Measurements from ENCODE around the gene BTBD3. TPM values are rescaled to one million over a fixed set of nuclear protein-coding genes. Genes with fewer than 3 reads are reported as not detected.
A peak's percentile ranks its signal among the peaks of the same experiment; 100 is the strongest.

The BTBD3 gene
- 16.5 and 17.3 TPM in 2 replicates for total RNA-seq

GRCh38 chr20:11917663-11918062 is at the start of gene BTBD3:
Gene BTBD3, plus strand, starts transcription at chr20:11917893. Its CDS starts 383 bp downstream, at chr20:11918276.
- no peak within 1 kb of the TSS for H3K4me3 Mint-ChIP-seq
- no peak within 1 kb of the TSS for H3K27ac Mint-ChIP-seq
- H3K4me1 Mint-ChIP-seq (ENCODE audit: low read depth) = peaks cover under 1% of the 10 kb centered on the region
- intact Hi-C loops (cut with micrococcal nuclease) = no loop called here
- no peaks in the 10 kb centered on the region for H3K36me3 Mint-ChIP-seq (ENCODE audit: low read depth)
- DNase-seq (ENCODE audit: low spot score) = no peak
- H3K27me3 Mint-ChIP-seq (ENCODE audit: insufficient read depth) = no peaks in the 10 kb centered on the region
- no peaks in the 10 kb centered on the region for H3K9me3 Mint-ChIP-seq

- Mint-ChIP-seq H3K27me3 (ENCODE audit: insufficient read depth) (peaks cover 2% of the 10 kb centered on the region), H3K27ac (no peak overlapping the region), H3K4me1 (ENCODE audit: low read depth) (no peaks in the 10 kb centered on the region), H3K9me3 (no peaks in the 10 kb centered on the region), H3K4me3 (no peak overlapping the region), H3K36me3 (ENCODE audit: low read depth) (no peaks in the 10 kb centered on the region)
- intact Hi-C loops (cut with micrococcal nuclease) = no loop called here
- DNase-seq (ENCODE audit: low spot score) = no peak
Observed at GRCh38 chr20:11869641-11870040, 48.1 kb upstream of the BTBD3 start.

- no peaks in the 10 kb centered on the region for H3K4me1 Mint-ChIP-seq (ENCODE audit: low read depth)
- H3K27ac Mint-ChIP-seq = no peak overlapping the region
- intact Hi-C loops (cut with micrococcal nuclease) = no loop called here
- H3K27me3 Mint-ChIP-seq (ENCODE audit: insufficient read depth) = peaks cover 2% of the 10 kb centered on the region
- no peak for DNase-seq (ENCODE audit: low spot score)
- no peaks in the 10 kb centered on the region for H3K9me3 Mint-ChIP-seq
- H3K4me3 Mint-ChIP-seq = no peak overlapping the region
- no peaks in the 10 kb centered on the region for H3K36me3 Mint-ChIP-seq (ENCODE audit: low read depth)
Observed at GRCh38 chr20:11870411-11870810, 47.3 kb upstream of the BTBD3 start.

GRCh38 chr20:11876555-11876954 is 41.1 kb upstream of the BTBD3 start:
- Mint-ChIP-seq H3K36me3 (ENCODE audit: low read depth) (no peaks in the 10 kb centered on the region), H3K27ac (no peak overlapping the region), H3K4me1 (ENCODE audit: low read depth) (no peaks in the 10 kb centered on the region), H3K27me3 (ENCODE audit: insufficient read depth) (no peaks in the 10 kb centered on the region), H3K4me3 (no peak overlapping the region), H3K9me3 (no peaks in the 10 kb centered on the region)
- DNase-seq (ENCODE audit: low spot score) = no peak
- intact Hi-C loops (cut with micrococcal nuclease) = no loop called here

- intact Hi-C loops (cut with micrococcal nuclease) = no loop called here
- H3K36me3 Mint-ChIP-seq (ENCODE audit: low read depth) = no peaks in the 10 kb centered on the region
- H3K4me1 Mint-ChIP-seq (ENCODE audit: low read depth) = no peaks in the 10 kb centered on the region
Observed at GRCh38 chr20:11880680-11881079, 37.0 kb upstream of the BTBD3 start.

GRCh38 chr20:11881449-11881848 is 36.2 kb upstream of the BTBD3 start:
- Mint-ChIP-seq H3K27ac (no peak overlapping the region), H3K27me3 (ENCODE audit: insufficient read depth) (peaks cover 2% of the 10 kb centered on the region), H3K9me3 (no peaks in the 10 kb centered on the region), H3K4me1 (ENCODE audit: low read depth) (no peaks in the 10 kb centered on the region), H3K36me3 (ENCODE audit: low read depth) (no peaks in the 10 kb centered on the region), H3K4me3 (no peak overlapping the region)
- no peak for DNase-seq (ENCODE audit: low spot score)
- intact Hi-C loops (cut with micrococcal nuclease) = no loop called here

More at GRCh38 chr20:11880680-11881079, 37.0 kb upstream of the BTBD3 start:
- H3K27me3 Mint-ChIP-seq (ENCODE audit: insufficient read depth) = peaks cover 2% of the 10 kb centered on the region
- no peak for DNase-seq (ENCODE audit: low spot score)
- H3K4me3 Mint-ChIP-seq = no peak overlapping the region
- no peak overlapping the region for H3K27ac Mint-ChIP-seq
- no peaks in the 10 kb centered on the region for H3K9me3 Mint-ChIP-seq

GRCh38 chr20:11882651-11883050 is 35.0 kb upstream of the BTBD3 start:
- DNase-seq (ENCODE audit: low spot score) = no peak
- peaks cover 2% of the 10 kb centered on the region for H3K27me3 Mint-ChIP-seq (ENCODE audit: insufficient read depth)
- no peaks in the 10 kb centered on the region for H3K4me1 Mint-ChIP-seq (ENCODE audit: low read depth)
- H3K4me3 Mint-ChIP-seq = no peak overlapping the region
- H3K9me3 Mint-ChIP-seq = no peaks in the 10 kb centered on the region
- H3K27ac Mint-ChIP-seq = no peak overlapping the region
- no peaks in the 10 kb centered on the region for H3K36me3 Mint-ChIP-seq (ENCODE audit: low read depth)
- intact Hi-C loops (cut with micrococcal nuclease) = no loop called here

GRCh38 chr20:11888648-11889047 is 29.0 kb upstream of the BTBD3 start:
- Mint-ChIP-seq H3K36me3 (ENCODE audit: low read depth) (no peaks in the 10 kb centered on the region), H3K27ac (no peak overlapping the region), H3K4me1 (ENCODE audit: low read depth) (peaks cover 25% of the 10 kb centered on the region)

GRCh38 chr20:11890331-11891076 is 27.2 kb upstream of the BTBD3 start:
- Mint-ChIP-seq H3K9me3 (no peaks in the 10 kb centered on the region), H3K36me3 (ENCODE audit: low read depth) (no peaks in the 10 kb centered on the region), H3K4me1 (ENCODE audit: low read depth) (peaks cover 25% of the 10 kb centered on the region), H3K27me3 (ENCODE audit: insufficient read depth) (peaks cover 19% of the 10 kb centered on the region), H3K4me3 (peak overlapping the region; percentile 82), H3K27ac (peak overlapping the region; percentile 1)
- intact Hi-C loops (cut with micrococcal nuclease) = loop anchor here (2.0 to 10.0 kb wide), 5 partner anchors 1218 to 1894 kb away; partner anchors contain the start of genes ESF1, ISM1, JAG1 and MKKS
- DNase-seq (ENCODE audit: low spot score) = peak; percentile 55

More at GRCh38 chr20:11888648-11889047, 29.0 kb upstream of the BTBD3 start:
- Mint-ChIP-seq H3K27me3 (ENCODE audit: insufficient read depth) (peaks cover 21% of the 10 kb centered on the region), H3K4me3 (no peak overlapping the region), H3K9me3 (no peaks in the 10 kb centered on the region)
- intact Hi-C loops (cut with micrococcal nuclease) = no loop called here
- DNase-seq (ENCODE audit: low spot score) = no peak

GRCh38 chr20:11891077-11891775 is 26.5 kb upstream of the BTBD3 start:
- peaks cover 22% of the 10 kb centered on the region for H3K27me3 Mint-ChIP-seq (ENCODE audit: insufficient read depth)
- H3K9me3 Mint-ChIP-seq = no peaks in the 10 kb centered on the region
- peaks cover 32% of the 10 kb centered on the region for H3K4me1 Mint-ChIP-seq (ENCODE audit: low read depth)
- DNase-seq (ENCODE audit: low spot score) = peak; percentile 14
- no peak overlapping the region for H3K27ac Mint-ChIP-seq
- no peaks in the 10 kb centered on the region for H3K36me3 Mint-ChIP-seq (ENCODE audit: low read depth)
- H3K4me3 Mint-ChIP-seq = peak overlapping the region; percentile 86
- intact Hi-C loops (cut with micrococcal nuclease) = loop anchor here (2.0 to 10.0 kb wide), 5 partner anchors 1219 to 1894 kb away; partner anchors contain the start of genes ESF1, ISM1, JAG1 and MKKS

GRCh38 chr20:11891776-11892545 is 25.7 kb upstream of the BTBD3 start:
- H3K36me3 Mint-ChIP-seq (ENCODE audit: low read depth) = no peaks in the 10 kb centered on the region
- peak; percentile 51 for DNase-seq (ENCODE audit: low spot score)
- H3K4me3 Mint-ChIP-seq = peak overlapping the region; percentile 86
- intact Hi-C loops (cut with micrococcal nuclease) = loop anchor here (2.0 to 10.0 kb wide), 5 partner anchors 1220 to 1893 kb away; partner anchors contain the start of genes ESF1, ISM1, JAG1 and MKKS
- H3K27me3 Mint-ChIP-seq (ENCODE audit: insufficient read depth) = peaks cover 22% of the 10 kb centered on the region
- H3K27ac Mint-ChIP-seq = peak overlapping the region; percentile 74
- H3K4me1 Mint-ChIP-seq (ENCODE audit: low read depth) = peaks cover 33% of the 10 kb centered on the region
- no peaks in the 10 kb centered on the region for H3K9me3 Mint-ChIP-seq

GRCh38 chr20:11894062-11894461 is 23.6 kb upstream of the BTBD3 start:
- intact Hi-C loops (cut with micrococcal nuclease) = loop anchor here (5.0 to 10.0 kb wide), 4 partner anchors 1222 to 1743 kb away; partner anchors contain the start of genes ISM1, JAG1, MKKS and TASP1
- no peak overlapping the region for H3K27ac Mint-ChIP-seq
- no peaks in the 10 kb centered on the region for H3K36me3 Mint-ChIP-seq (ENCODE audit: low read depth)
- H3K4me3 Mint-ChIP-seq = no peak overlapping the region
- H3K9me3 Mint-ChIP-seq = no peaks in the 10 kb centered on the region
- peaks cover 33% of the 10 kb centered on the region for H3K4me1 Mint-ChIP-seq (ENCODE audit: low read depth)
- H3K27me3 Mint-ChIP-seq (ENCODE audit: insufficient read depth) = peaks cover 16% of the 10 kb centered on the region
- DNase-seq (ENCODE audit: low spot score) = no peak

All from activated T-helper 1 cell treated with anti-CD3 and anti-CD28 coated beads, Interleukin-12 subunit alpha, Interleukin-12 subunit beta, Interleukin-2, Interleukin-4 antibody, amounts not matched to agents 30 ng/mL and 10 ng/mL and 1 ng/mL, durations not matched to agents 14 hours and 24 hours and 36 hours (primary cell).